8988T (cell line): ENCODE measurements around the gene ITCH.

ENCODE experiments used
- DNase-seq: peaks from one replicate; pipeline ENCODE4 v3.0.0; 2011

ITCH gene

GRCh38 chr20:34560141-34560523 is 197.1 kb downstream of the ITCH start:
- DNase-seq = no peak

GRCh38 chr20:34560614-34561013 is 197.5 kb downstream of the ITCH start:
- DNase-seq = no peak
